ENCODE measurements around the gene RNF114. TPM values are rescaled to one million over a fixed set of nuclear protein-coding genes. Genes with fewer than 3 reads are reported as not detected.

RNF114 gene
- total RNA-seq, 4 donors from 2014 or later = 132 to 279 (median 179) TPM

DNA sequence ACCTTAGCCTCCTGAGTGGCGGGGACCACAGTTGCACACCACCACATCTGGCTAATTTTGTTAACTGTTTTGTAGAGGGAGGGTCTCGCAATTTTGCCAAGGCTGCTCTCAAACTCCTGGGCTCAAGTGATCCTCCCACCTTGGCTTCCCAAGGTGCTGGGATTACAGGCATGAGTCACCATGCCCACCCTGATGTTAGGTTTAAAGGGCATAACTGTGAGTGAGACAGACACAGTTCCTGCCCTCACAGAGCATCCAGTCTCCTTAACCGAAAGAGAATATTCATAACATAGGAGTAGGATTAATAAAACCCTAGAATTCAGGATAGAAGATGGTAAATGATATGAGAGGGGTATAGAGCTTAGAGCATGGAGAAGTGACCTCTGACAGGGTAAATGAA, 17.8 kb upstream of the RNF114 start:
- TF ChIP-seq, protein P1, sequence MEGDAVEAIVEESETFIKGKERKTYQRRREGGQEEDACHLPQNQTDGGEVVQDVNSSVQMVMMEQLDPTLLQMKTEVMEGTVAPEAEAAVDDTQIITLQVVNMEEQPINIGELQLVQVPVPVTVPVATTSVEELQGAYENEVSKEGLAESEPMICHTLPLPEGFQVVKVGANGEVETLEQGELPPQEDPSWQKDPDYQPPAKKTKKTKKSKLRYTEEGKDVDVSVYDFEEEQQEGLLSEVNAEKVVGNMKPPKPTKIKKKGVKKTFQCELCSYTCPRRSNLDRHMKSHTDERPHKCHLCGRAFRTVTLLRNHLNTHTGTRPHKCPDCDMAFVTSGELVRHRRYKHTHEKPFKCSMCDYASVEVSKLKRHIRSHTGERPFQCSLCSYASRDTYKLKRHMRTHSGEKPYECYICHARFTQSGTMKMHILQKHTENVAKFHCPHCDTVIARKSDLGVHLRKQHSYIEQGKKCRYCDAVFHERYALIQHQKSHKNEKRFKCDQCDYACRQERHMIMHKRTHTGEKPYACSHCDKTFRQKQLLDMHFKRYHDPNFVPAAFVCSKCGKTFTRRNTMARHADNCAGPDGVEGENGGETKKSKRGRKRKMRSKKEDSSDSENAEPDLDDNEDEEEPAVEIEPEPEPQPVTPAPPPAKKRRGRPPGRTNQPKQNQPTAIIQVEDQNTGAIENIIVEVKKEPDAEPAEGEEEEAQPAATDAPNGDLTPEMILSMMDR (IDR thresholded peaks at IDR 0.05) = no peak
- no peak for TF ChIP-seq POLR2A (IDR thresholded peaks at IDR 0.05)
- Histone ChIP-seq H3K36me3 (no peaks in the 10 kb centered on the region), H3K4me3 (replicated peaks in 1 of 3) (no peak overlapping the region), H3K27ac (no peak overlapping the region), H3K9me3 (no peaks in the 10 kb centered on the region), H3K4me1 (peaks cover 12 to 20% of the 10 kb centered on the region in 2 donors), H3K27me3 (no peaks in the 10 kb centered on the region)
- DNase-seq = no peak
- intact Hi-C loops (cut with DNase I) = loop anchor here (10.0 kb wide), 1 partner anchor 64 kb away; no protein-coding TSS in a partner anchor
- 95 to 100% methylated on average over 3 of the region's 3 CpGs for WGBS, 2 donors

DNA sequence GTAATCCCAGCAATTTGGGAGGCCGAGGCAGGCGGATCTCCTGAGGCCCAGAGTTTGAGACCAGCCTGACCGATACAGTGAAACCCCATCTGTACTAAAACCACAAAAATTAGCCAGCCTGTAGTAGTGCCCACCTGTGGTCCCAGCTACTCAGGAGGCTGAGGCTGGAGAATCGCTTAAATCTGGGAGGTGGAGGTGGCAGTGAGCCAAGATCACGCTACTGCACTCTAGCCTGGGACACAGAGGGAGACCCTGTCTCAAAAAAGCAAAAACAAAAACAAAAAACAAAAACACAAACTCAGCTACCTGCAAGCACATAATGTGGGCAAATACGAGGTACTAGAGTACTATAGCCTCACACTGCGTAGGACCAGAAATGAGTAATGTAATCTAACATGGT, 17.2 kb upstream of the RNF114 start:
- Histone ChIP-seq H3K27me3 (no peaks in the 10 kb centered on the region), H3K4me1 (peaks cover 6 to 17% of the 10 kb centered on the region in 2 donors), H3K9me3 (no peaks in the 10 kb centered on the region), H3K36me3 (no peaks in the 10 kb centered on the region), H3K27ac (no peak overlapping the region), H3K4me3 (replicated peaks in 1 of 3) (no peak overlapping the region)
- TF ChIP-seq POLR2A (IDR thresholded peaks at IDR 0.05) = no peak
- TF ChIP-seq, protein P1 (IDR thresholded peaks at IDR 0.05) = no peak
- DNase-seq = no peak
- intact Hi-C loops (cut with DNase I) = loop anchor here (10.0 kb wide), 1 partner anchor 64 kb away; no protein-coding TSS in a partner anchor
- 61 to 70% methylated on average over 7 of the region's 7 CpGs for WGBS, 2 donors

DNA sequence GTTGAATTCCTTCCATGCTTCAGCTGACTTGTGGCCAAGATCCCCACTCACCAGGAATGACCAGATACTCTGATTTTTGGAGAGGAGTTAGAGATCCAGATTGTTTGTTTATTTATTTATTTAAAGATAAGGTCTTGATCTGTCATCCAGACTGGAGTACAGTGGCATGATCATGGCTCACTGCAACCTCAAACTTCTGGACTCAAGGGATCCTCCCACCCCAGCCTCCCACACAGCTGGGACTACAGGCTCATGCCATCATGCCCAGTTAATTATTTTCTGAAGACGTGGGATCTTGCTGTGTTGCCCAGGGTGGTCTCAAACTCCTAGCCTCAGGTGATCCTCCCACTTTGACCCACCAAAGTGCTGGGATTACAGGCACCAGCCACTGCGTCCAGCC, 16.7 kb upstream of the RNF114 start:
- Histone ChIP-seq H3K4me3 (replicated peaks in 1 of 3) (no peak overlapping the region), H3K36me3 (no peaks in the 10 kb centered on the region), H3K9me3 (no peaks in the 10 kb centered on the region), H3K27me3 (no peaks in the 10 kb centered on the region), H3K27ac (no peak overlapping the region), H3K4me1 (peaks cover 2 to 13% of the 10 kb centered on the region in 2 donors)
- no peak for DNase-seq
- 80 to 93% methylated on average over 2 of the region's 2 CpGs for WGBS, 2 donors
- intact Hi-C loops (cut with DNase I) = loop anchor here (10.0 kb wide), 1 partner anchor 65 kb away; no protein-coding TSS in a partner anchor
- TF ChIP-seq, protein P1 (IDR thresholded peaks at IDR 0.05) = no peak
- no peak for TF ChIP-seq POLR2A (IDR thresholded peaks at IDR 0.05)

DNA sequence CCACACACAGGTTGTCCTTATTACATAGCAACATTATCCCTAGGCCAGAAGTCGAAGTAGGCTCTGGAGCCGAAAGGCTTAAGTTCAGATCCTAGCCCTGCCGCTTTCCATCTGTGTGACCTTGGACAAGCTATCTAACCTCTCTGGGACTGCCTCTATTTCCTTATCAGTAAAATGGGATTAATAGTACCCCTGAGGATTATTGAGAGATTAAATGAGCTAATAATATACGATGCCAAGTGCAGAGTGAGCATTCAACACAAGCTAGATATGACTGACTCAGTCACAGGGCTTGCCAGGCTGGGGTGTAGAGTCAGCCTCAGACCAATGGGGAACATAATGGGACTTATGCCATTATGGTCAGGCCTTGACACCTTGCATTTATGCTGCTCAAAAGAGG, 11.9 kb upstream of the RNF114 start:
- Histone ChIP-seq H3K36me3 (no peaks in the 10 kb centered on the region), H3K4me3 (replicated peaks in 1 of 3) (no peak overlapping the region), H3K27me3 (no peaks in the 10 kb centered on the region), H3K27ac (no peak overlapping the region), H3K9me3 (no peaks in the 10 kb centered on the region), H3K4me1 (no peaks in the 10 kb centered on the region)
- no peak for DNase-seq
- TF ChIP-seq POLR2A (IDR thresholded peaks at IDR 0.05) = no peak
- TF ChIP-seq, protein P1 (IDR thresholded peaks at IDR 0.05) = no peak
- intact Hi-C loops (cut with DNase I) = loop anchor here (10.0 kb wide), 1 partner anchor 379 kb away; no protein-coding TSS in a partner anchor
- WGBS, 2 donors = 81 to 91% methylated on average over 4 of the region's 4 CpGs

DNA sequence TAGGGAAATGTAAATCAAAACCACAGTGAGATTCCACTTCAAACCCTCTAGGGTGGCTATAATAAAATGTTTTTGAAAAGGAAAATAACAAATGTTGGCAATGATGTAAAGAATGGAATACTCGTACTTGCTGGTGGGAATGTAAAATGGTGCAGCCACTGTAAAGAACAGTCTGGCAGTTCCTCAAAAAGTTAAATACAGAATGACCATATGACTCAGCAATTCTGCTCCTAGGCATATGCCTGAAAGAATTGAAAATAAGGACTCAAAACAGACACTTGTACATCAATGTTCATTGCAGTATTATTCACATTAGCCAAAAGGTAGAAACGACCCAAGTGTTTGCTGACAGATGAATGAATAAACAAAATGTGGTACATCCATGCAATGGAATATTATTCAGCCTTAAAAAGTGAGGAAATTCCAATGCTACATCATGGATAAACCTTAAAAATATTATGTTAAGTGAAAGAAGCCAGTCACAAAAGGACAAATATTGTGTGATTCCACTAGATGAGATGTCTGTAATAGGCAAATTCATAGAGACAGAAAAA, 10.2 kb upstream of the RNF114 start:
- no peak overlapping the region for H3K27ac ChIP-seq
- 79% methylated on average over 2 of the region's 2 CpGs for WGBS, 2 donors
- DNase-seq = no peak
- TF ChIP-seq POLR2A (IDR thresholded peaks at IDR 0.05) = no peak
- TF ChIP-seq, protein P1 (IDR thresholded peaks at IDR 0.05) = no peak
- H3K4me1 ChIP-seq = no peaks in the 10 kb centered on the region
- no peak overlapping the region for H3K4me3 ChIP-seq (replicated peaks in 1 of 3)
- no peaks in the 10 kb centered on the region for H3K9me3 ChIP-seq
- no peaks in the 10 kb centered on the region for H3K27me3 ChIP-seq
- intact Hi-C loops (cut with DNase I) = loop anchor here (5.0 to 10.0 kb wide), 2 partner anchors 314 to 381 kb away; no protein-coding TSS in a partner anchor
- no peaks in the 10 kb centered on the region for H3K36me3 ChIP-seq

Measured in thyroid gland (tissue), 4 donors.